HepG2 (cell line): ENCODE measurements around the gene ZBTB21.

Experiments used
- BRCA1 ChIP-seq: sonication (generic); formaldehyde crosslinking; IDR thresholded peaks from 2 replicates; pipeline ENCODE4 v1.4.0; 2020; ENCODE audit warnings: missing genetic modification reagents
- ZNF33B ChIP-seq: sonication (generic); formaldehyde crosslinking; IDR thresholded peaks from 2 replicates; pipeline ENCODE4 v1.5.1; 2020; ENCODE audit warnings: mild to moderate bottlenecking, missing genetic modification reagents
- TF ChIP-seq, protein P1 (sequence below): sonication (generic); formaldehyde crosslinking; IDR thresholded peaks from 2 replicates; pipeline ENCODE4 v1.4.0; 2020; ENCODE audit warnings: missing genetic modification reagents

DNA sequence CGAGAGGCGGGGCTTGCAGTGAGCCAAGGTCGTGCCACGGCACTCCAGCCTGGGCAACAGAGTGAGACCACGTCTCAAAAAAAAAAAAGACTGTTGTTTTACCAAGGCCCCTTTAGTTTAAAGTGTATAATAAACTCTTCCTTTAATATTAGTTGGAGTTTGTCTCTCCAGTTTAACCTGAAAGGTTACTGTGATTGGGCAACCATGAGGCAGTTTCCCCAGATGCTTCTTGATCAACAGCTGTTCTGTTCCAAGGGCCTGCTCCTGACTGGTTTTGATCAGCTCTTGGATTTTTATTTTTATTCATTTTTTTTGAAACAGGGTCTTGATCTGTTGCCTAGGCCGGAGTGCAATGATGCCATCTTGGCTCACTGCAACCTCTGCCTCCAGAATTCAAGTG is 38.3 kb downstream of the ZBTB21 start:
- TF ChIP-seq, protein P1, sequence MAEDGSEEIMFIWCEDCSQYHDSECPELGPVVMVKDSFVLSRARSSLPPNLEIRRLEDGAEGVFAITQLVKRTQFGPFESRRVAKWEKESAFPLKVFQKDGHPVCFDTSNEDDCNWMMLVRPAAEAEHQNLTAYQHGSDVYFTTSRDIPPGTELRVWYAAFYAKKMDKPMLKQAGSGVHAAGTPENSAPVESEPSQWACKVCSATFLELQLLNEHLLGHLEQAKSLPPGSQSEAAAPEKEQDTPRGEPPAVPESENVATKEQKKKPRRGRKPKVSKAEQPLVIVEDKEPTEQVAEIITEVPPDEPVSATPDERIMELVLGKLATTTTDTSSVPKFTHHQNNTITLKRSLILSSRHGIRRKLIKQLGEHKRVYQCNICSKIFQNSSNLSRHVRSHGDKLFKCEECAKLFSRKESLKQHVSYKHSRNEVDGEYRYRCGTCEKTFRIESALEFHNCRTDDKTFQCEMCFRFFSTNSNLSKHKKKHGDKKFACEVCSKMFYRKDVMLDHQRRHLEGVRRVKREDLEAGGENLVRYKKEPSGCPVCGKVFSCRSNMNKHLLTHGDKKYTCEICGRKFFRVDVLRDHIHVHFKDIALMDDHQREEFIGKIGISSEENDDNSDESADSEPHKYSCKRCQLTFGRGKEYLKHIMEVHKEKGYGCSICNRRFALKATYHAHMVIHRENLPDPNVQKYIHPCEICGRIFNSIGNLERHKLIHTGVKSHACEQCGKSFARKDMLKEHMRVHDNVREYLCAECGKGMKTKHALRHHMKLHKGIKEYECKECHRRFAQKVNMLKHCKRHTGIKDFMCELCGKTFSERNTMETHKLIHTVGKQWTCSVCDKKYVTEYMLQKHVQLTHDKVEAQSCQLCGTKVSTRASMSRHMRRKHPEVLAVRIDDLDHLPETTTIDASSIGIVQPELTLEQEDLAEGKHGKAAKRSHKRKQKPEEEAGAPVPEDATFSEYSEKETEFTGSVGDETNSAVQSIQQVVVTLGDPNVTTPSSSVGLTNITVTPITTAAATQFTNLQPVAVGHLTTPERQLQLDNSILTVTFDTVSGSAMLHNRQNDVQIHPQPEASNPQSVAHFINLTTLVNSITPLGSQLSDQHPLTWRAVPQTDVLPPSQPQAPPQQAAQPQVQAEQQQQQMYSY (CRISPR knock-in tag): no peak
- TF ChIP-seq ZNF33B (CRISPR knock-in tag) (no peak), BRCA1 (no peak)
